GM12875 (cell line): ENCODE results near the gene BCL2L14.

Experiments
- H3K4me3 ChIP-seq: one replicate; pipeline ENCODE4 v1.5.1; 2011; ENCODE audit warnings: low read depth, low read length, control low read depth
- TF ChIP-seq, protein P1 (sequence below): IDR thresholded peaks from 2 replicates; pipeline ENCODE4 v1.5.1; 2011; ENCODE audit warnings: low read depth, mild to moderate bottlenecking, control low read depth, inconsistent platforms, low read length, moderate library complexity, borderline replicate concordance; ENCODE audit not compliant: insufficient read depth

BCL2L14 gene

GRCh38 chr12:12081836-12082497 lies 11.2 kb downstream of the BCL2L14 start:
- no peak overlapping the region for H3K4me3 ChIP-seq
- TF ChIP-seq, protein P1, sequence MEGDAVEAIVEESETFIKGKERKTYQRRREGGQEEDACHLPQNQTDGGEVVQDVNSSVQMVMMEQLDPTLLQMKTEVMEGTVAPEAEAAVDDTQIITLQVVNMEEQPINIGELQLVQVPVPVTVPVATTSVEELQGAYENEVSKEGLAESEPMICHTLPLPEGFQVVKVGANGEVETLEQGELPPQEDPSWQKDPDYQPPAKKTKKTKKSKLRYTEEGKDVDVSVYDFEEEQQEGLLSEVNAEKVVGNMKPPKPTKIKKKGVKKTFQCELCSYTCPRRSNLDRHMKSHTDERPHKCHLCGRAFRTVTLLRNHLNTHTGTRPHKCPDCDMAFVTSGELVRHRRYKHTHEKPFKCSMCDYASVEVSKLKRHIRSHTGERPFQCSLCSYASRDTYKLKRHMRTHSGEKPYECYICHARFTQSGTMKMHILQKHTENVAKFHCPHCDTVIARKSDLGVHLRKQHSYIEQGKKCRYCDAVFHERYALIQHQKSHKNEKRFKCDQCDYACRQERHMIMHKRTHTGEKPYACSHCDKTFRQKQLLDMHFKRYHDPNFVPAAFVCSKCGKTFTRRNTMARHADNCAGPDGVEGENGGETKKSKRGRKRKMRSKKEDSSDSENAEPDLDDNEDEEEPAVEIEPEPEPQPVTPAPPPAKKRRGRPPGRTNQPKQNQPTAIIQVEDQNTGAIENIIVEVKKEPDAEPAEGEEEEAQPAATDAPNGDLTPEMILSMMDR = no peak

DNA sequence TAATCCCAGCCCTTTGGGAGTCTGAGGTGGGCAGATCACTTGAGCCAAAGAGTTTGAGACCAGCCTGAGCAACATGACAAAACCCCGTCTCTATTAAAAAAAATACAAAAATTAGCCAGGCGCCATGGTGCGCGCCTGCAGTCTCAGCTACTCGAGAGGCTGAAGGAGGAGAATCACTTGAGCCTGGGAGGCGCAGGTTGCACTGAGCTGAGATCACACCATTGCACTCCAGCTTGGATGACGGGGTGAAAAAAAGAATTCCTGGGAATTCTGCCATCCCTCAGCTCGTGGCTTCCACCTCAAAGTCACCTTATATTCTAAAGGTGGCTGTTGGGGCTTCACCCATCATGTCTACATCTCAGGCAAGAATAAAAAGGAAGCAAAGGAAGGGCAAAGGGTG lies 12.9 kb downstream of the BCL2L14 start:
- TF ChIP-seq, protein P1 = no peak
- no peak overlapping the region for H3K4me3 ChIP-seq

DNA sequence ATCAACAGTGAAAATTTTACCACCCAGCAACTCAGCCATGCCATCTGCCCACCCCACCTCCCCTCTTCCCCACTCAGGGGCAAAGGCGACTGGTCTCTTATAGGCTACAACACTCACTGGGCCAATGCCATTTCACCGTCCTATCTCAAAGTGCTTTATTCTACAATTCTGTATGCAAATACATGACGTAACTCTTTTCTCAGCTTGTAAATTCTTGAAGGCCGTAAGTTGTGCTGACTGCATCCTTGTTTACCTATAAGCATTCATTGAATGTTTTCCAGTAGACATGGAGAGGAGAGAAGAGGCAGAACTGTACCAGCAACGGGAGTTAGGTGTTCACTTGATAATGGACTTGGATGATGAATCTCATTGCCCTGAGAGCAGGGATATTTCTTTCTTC lies 15.6 kb downstream of the BCL2L14 start:
- H3K4me3 ChIP-seq = no peak overlapping the region
- TF ChIP-seq, protein P1 = no peak

DNA sequence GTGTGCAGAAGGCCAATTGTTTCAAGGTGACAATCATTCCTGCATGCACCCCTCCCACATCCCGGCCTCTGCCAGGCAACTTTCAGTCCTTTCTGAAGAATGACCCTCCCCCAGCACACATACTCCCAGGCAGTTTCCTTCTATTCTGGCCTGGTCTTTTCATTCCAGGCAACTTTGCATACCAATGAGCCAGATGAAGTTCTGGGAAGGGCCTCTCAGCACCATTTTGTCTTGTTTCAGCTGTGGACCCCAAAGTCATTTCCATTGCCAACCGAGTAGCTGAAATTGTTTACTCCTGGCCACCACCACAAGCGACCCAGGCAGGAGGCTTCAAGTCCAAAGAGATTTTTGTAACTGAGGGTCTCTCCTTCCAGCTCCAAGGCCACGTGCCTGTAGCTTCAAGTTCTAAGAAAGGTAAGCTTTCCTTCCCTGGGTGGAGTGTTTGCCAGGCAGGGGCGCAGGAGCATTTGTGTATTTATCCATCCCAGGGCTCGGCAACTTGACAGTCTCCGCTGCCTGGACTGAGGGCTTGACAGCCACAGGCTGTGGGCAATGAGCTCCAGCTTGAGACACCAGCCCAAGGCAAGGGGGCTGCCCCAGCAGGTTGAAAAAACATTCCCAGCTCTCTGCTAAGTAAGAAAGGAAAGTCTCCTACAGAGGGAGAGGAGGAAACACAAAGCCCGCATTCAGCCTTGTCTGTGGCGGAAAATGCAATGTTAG lies 16.4 kb downstream of the BCL2L14 start:
- TF ChIP-seq, protein P1 = no peak
- H3K4me3 ChIP-seq = no peak overlapping the region

DNA sequence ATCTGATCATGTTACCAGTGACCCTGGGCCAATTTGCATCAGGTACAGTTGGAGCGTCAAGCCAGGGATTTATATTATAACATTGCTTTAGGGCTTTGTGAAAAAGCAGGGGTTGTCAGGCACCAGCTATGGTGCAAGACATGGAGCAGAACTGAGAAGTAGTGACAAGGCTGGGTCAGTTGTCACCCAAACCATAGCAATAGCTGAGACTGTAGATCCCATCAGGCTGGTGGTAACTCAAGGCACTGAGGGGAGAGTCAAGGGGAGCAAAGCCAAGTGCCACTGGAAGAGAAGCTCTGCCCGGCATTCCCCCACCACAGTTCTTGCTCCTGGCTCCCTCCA lies 16.9 kb downstream of the BCL2L14 start:
- TF ChIP-seq, protein P1 = no peak
- no peak overlapping the region for H3K4me3 ChIP-seq

DNA sequence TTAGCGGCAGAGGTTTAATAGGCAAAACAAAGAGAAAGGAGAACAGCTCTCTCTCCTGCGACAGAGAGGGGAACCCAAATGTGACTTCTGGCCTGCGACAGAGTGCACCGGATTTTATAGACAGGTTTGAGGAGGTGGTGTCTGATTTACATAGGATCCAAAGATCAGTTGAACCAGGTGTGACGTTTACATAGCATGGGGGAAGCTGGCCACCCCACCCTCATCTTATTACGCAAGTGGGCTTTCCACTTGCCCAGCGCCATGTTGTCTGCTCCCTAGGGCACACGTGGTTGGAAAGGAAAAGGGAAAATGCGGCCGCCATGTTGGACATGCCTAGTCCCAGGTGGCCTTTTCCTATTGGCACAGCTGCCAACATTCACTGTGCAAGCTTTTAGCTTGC lies 17.4 kb downstream of the BCL2L14 start:
- no peak overlapping the region for H3K4me3 ChIP-seq
- TF ChIP-seq, protein P1 = no peak

DNA sequence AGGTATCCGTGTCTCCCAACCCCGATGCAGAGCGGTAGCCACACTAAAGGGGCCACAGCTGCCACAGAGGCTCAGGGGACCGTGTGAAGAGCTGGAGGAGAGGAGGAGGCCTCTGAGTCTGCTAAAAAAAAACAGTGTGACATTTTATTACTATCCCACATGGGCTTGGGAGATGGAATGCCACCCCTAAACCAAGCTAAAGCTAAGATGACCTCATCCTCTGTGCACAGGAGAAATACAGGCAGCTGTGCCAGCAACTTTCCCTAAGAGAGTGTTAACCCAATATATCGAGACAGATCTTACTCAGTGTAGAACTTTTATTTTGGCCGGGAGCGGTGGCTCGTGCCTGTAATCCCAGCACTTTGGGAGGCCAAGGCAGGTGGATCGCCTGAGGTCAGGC lies 18.0 kb downstream of the BCL2L14 start:
- TF ChIP-seq, protein P1 = no peak
- H3K4me3 ChIP-seq = no peak overlapping the region
